Fibroblast of skin of left biceps (primary cell): ENCODE results near the gene DIP2B.

Experiments
- DNase-seq, 2 experiments: peaks; one replicate each; pipeline ENCODE4 v3.0.0-alpha.2; 2013; ENCODE audit warnings: low read depth in 2 of 2

Gene DIP2B

DNA sequence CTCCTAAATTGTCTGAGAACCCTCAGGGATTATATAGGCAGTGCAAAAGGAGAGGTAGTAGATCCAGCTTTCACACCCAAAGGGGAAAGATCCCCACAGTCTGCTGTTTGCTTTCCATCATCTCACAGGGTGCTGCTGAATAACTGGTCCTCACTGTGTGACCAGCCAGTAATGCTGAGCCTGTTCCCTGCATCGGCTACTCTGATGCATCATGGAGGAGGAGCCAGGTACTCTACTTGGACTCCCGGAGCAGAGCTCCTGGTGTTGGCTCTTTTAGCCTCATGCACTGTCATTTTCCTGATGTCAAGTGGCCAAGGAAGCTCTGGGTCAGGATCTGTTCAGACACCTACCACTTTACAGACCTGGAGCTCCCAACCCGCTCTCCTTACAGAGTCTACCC lies 131.7 kb downstream of the DIP2B start:
- DNase-seq: no peak

- no peak for DNase-seq
Observed at GRCh38 chr12:50637870-50638481, 133.2 kb downstream of the DIP2B start.

GRCh38 chr12:50638482-50638880 lies 133.7 kb downstream of the DIP2B start:
- no peak for DNase-seq

DNA sequence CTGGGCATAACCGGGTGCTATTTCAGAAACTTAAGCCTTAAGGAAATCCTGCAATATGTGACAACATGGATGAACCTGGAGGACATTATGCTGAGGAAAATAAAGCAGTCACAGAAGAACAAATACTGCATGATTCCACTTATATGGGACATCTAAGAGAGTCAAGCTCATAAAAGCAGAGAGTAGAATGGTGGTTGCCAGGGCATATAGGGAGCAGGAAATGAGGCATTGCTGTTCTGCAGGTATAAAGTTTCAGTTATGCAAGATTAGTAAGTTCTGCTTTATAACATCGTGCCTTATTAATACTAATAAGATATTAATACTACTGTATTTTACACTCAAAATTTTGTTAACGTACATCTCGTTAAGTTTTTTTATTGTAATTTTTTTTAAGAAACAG lies 134.9 kb downstream of the DIP2B start:
- DNase-seq: no peak

- DNase-seq: no peak
Observed at GRCh38 chr12:50640321-50640939, 135.6 kb downstream of the DIP2B start.

DNA sequence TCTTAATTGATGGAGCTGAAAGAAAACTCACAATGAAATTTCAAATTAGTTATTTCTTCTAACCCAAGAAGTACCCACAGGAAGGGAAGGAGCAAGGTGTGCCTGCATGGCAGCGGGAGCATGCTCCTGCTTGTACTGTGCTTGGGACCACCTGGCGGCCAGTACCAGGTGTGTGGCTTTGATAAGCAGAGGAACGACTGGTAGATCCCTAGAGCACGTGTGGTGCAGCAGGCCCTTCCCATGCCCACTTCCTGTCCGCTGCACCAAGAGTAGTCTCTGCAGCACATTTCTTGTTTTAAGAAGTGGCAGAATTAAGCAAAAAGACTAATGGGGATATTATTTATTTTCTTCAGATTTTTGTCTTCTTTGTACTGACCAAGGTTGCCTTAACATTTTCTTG lies 136.8 kb downstream of the DIP2B start:
- DNase-seq: no peak

DNA sequence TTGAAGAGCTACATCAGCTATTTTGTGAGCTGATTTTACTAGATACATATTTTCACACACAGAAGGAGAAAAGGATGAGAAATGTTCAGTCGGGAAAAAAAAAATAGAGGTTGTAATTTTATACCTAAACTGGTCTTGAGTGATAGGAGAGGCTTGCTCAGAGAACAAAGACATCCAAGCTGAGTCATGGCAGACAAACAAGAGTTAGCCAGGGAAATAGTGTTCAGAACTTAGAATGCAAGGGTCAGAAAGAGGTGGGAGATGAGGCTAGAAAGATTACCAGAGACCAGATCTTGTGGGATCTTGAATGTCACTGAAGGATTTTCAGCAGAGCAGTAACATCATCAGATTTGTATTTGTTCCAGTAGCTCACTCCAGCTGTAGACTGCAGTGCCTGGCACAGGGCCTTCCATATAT lies 137.3 kb downstream of the DIP2B start:
- DNase-seq: no peak

- no peak for DNase-seq
Observed at GRCh38 chr12:50642761-50643160, 138.0 kb downstream of the DIP2B start.

GRCh38 chr12:50647031-50647430 lies 142.2 kb downstream of the DIP2B start:
- DNase-seq: no peak

DNA sequence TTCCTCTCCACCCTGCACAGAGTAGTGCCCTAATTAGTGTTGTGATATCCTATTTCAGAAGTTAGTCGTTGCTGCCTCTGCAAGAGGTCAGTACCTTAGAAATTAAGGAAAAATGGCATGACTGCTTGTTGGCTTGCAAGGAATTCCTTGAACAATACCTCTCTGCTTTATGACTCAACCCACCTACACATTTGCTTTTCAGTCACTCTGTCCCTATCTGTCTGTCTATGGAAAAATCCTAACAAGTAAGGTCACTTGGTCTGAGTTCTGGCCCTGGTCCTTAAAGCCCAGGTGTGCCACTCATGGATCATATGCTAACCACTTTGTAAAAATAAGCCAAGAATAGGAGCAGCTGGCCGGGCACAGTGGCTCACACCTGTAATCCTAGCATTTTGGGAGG lies 142.7 kb downstream of the DIP2B start:
- no peak for DNase-seq

DNA sequence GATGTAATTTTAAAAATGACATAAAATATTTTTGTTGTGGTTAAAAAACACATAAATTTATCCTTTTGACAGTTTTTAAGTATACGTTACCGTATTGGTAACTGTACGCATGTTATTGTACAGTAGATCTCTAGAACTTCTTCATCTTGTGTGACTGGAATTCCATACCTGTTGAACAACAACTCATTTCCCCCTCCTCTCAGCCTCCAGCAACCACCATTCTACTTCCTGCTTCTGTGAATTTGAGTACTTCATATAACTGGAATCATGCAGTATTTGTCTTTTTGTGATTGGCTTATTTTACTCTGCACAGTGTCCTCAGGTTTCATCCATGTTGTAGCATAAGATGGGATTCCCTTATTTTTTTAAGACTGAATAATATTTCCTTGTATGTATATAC lies 145.5 kb downstream of the DIP2B start:
- no peak for DNase-seq

- no peak for DNase-seq
Observed at GRCh38 chr12:50655374-50655921, 150.7 kb downstream of the DIP2B start.

DNA sequence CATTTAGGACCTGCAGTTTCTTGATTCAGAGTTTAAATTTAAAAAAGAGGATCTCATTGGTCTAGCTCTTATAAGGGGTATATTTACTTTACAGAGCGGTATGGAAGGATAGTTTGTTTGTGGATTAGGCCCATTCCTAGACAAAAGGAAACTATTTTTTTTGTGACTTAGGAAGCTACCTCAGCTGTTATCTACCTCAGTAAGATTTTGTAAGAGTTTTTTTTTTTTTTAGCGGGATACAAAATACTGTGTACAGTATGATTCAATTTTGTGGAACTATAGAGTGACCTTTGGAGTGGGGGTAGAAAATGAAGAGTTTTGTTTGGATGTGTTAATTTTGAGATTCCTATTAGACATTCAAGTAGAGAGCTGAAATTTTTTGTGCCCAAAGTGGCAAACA lies 154.5 kb downstream of the DIP2B start:
- no peak for DNase-seq

GRCh38 chr12:50659690-50660424 lies 155.1 kb downstream of the DIP2B start:
- DNase-seq: no peak

- no peak for DNase-seq
Observed at GRCh38 chr12:50660425-50660822, 155.6 kb downstream of the DIP2B start.

DNA sequence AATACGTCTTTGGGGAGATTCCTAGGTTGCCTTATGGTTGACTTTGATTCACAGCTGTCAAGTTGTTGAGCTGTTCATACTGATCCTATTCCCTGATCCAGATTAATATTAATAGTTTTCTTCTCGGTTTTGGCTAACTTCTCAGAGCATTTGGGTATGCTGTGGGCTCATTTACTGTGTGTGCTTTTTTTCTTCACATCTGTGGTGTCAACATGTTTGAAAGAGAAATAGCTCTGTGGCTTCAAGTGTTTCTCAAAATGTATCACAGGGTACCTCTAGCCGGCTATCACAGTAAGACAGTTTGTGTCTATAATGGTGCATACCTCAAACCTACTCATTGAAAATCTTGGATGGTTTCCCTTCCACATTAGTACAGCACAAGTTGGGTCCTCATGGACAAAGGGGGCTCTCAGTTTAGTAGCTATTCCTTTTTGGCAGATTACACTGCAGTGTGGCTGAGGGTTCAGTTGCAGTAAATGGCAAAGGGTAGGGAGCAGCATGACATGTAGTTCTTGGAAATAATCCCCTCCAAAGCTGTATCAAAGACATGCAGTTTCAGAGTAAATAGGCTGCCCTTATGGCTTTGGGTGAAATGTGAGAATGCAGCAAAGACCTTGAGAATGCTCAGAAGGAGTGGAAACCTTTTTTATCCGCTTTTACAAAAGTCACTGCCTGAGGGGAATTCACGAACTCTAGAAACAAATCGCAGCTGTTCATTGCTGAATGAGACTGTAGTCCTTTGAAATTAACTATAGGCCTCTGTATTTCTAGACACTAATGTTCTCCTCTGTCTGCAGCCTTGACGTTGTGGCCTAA lies 156.7 kb downstream of the DIP2B start:
- no peak for DNase-seq

DNA sequence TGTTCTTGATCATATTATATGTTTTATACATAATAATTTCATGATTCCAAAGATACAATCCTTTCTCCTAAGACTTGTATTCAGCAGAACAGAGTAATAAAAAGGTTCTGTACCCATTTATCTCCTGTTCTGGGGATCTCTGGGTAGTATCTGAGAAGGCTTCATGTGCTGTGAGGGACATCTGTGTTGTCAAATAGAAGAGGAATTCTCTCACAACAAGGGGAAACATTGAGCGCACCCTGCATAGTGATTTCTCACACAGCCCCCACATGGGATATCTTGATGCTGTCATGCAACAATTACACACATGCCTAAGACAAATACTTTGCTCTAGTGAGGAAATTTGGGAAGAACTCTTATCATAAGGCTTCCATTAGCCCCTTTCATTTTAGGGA lies 157.3 kb downstream of the DIP2B start:
- DNase-seq: no peak

DNA sequence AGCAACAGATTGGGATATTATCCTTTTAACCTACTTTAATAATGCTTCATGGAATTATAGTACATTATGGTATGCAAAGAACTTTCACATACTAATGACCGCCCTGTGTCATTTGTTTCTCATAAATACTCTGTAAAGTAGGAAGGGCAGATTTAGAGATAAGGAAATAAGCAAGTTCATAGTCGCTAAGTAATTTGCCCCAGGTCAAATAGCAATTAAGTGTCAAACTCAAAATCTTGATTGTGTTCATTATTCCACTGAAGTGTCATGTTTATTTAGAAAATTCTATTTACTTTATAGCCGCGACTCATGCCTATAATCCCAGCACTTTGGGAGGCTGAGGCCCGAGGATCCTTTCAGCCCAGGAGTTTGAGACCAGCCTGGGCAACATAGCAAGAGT lies 160.4 kb downstream of the DIP2B start:
- DNase-seq: no peak

GRCh38 chr12:50665609-50666008 lies 160.8 kb downstream of the DIP2B start:
- DNase-seq: no peak

GRCh38 chr12:50666023-50666422 lies 161.2 kb downstream of the DIP2B start:
- DNase-seq: no peak

GRCh38 chr12:50672158-50672557 lies 167.4 kb downstream of the DIP2B start:
- DNase-seq: no peak

DNA sequence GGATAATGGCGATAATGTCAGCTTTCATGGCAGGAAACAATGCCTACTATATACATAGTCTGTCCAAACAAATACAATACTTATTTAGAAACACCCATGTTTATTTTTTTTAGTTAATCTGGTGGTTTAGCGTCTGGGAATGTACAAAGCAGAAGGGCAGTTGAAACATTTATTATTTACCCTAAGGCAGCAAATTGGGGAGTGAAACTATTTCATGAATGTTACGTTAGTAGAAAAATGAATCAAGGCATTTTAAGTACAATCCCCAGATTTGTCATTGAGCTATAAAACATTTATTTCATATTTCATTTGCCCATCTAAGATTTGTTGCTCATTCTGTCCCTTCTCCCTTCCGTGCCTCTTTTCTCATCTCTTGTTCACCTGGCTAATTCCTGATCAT lies 172.0 kb downstream of the DIP2B start:
- no peak for DNase-seq
